ENCODE measurements around the gene CCDC188. TPM values are rescaled to one million over a fixed set of nuclear protein-coding genes. Genes with fewer than 3 reads are reported as not detected.

The CCDC188 gene
- total and polyA plus RNA-seq, 9 of the 15 experiments (the other 6 are each of a cell fraction or from before 2014, with no cell fraction given) = not detected

DNA sequence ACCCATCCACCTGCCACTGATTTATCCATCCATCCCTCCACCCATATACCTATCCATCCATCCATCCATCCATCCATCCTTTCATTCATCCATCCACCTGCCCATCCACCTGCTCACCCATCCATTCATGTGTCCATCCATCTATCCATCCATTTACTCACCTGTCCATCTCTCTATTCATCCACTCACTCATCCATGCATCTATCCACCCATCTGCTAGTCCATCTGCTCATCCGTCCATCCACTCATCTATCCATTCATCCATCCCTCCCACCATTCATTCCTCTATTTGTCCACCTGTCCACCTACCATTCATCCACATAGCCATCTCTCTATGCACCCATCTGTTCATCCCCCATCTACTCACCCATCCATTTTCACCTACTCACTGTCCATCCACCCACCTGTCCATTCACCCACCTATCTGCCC lies 48.6 kb upstream of the CCDC188 start (continued):
- TF ChIP-seq ARHGAP35 (IDR thresholded peaks at IDR 0.05; ENCODE audit: partially characterized antibody) = peak; percentile 51
- TF ChIP-seq, protein P1, sequence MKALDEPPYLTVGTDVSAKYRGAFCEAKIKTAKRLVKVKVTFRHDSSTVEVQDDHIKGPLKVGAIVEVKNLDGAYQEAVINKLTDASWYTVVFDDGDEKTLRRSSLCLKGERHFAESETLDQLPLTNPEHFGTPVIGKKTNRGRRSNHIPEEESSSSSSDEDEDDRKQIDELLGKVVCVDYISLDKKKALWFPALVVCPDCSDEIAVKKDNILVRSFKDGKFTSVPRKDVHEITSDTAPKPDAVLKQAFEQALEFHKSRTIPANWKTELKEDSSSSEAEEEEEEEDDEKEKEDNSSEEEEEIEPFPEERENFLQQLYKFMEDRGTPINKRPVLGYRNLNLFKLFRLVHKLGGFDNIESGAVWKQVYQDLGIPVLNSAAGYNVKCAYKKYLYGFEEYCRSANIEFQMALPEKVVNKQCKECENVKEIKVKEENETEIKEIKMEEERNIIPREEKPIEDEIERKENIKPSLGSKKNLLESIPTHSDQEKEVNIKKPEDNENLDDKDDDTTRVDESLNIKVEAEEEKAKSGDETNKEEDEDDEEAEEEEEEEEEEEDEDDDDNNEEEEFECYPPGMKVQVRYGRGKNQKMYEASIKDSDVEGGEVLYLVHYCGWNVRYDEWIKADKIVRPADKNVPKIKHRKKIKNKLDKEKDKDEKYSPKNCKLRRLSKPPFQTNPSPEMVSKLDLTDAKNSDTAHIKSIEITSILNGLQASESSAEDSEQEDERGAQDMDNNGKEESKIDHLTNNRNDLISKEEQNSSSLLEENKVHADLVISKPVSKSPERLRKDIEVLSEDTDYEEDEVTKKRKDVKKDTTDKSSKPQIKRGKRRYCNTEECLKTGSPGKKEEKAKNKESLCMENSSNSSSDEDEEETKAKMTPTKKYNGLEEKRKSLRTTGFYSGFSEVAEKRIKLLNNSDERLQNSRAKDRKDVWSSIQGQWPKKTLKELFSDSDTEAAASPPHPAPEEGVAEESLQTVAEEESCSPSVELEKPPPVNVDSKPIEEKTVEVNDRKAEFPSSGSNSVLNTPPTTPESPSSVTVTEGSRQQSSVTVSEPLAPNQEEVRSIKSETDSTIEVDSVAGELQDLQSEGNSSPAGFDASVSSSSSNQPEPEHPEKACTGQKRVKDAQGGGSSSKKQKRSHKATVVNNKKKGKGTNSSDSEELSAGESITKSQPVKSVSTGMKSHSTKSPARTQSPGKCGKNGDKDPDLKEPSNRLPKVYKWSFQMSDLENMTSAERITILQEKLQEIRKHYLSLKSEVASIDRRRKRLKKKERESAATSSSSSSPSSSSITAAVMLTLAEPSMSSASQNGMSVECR (CRISPR knock-in tag; IDR thresholded peaks at IDR 0.05) = no peak
- TF ChIP-seq THRAP3 (IDR thresholded peaks at IDR 0.05; ENCODE audit: borderline replicate concordance) = no peak
- TF ChIP-seq BRF2 (IDR thresholded peaks at IDR 0.05; ENCODE audit: borderline replicate concordance, insufficient read depth, insufficient read length) = no peak
- TF ChIP-seq SIN3B (IDR thresholded peaks at IDR 0.05; ENCODE audit: low read depth) = no peak
- TF ChIP-seq, protein P2, sequence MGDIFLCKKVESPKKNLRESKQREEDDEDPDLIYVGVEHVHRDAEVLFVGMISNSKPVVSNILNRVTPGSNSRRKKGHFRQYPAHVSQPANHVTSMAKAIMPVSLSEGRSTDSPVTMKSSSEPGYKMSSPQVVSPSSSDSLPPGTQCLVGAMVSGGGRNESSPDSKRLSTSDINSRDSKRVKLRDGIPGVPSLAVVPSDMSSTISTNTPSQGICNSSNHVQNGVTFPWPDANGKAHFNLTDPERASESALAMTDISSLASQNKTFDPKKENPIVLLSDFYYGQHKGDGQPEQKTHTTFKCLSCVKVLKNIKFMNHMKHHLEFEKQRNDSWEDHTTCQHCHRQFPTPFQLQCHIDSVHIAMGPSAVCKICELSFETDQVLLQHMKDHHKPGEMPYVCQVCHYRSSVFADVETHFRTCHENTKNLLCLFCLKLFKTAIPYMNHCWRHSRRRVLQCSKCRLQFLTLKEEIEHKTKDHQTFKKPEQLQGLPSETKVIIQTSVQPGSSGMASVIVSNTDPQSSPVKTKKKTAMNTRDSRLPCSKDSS (IDR thresholded peaks at IDR 0.05; ENCODE audit: low read depth, partially characterized antibody) = peak; percentile 12
- peak; percentile 82 for TF ChIP-seq EHMT2 (IDR thresholded peaks at IDR 0.05)
- no peak for TF ChIP-seq RBM17 (IDR thresholded peaks at IDR 0.05; ENCODE audit: borderline replicate concordance, low read depth, low read length)
- TF ChIP-seq CSDE1 (IDR thresholded peaks at IDR 0.05) = no peak
- TF ChIP-seq ZNF778 (CRISPR knock-in tag; IDR thresholded peaks at IDR 0.05) = no peak
- TF ChIP-seq NBN (IDR thresholded peaks at IDR 0.05; ENCODE audit: low read depth) = no peak
- no peak for TF ChIP-seq SNIP1 (IDR thresholded peaks at IDR 0.05; ENCODE audit: low read depth)
- peak; percentile 59; the same call in 1 of the 2 replicates for TF ChIP-seq PHB2 (IDR thresholded peaks at IDR 0.05; ENCODE audit: low read depth)
- no peak for TF ChIP-seq ZNF551 (CRISPR knock-in tag; IDR thresholded peaks at IDR 0.05)
- TF ChIP-seq CXXC5 (CRISPR knock-in tag; IDR thresholded peaks at IDR 0.05) = no peak
- TF ChIP-seq, protein P3, sequence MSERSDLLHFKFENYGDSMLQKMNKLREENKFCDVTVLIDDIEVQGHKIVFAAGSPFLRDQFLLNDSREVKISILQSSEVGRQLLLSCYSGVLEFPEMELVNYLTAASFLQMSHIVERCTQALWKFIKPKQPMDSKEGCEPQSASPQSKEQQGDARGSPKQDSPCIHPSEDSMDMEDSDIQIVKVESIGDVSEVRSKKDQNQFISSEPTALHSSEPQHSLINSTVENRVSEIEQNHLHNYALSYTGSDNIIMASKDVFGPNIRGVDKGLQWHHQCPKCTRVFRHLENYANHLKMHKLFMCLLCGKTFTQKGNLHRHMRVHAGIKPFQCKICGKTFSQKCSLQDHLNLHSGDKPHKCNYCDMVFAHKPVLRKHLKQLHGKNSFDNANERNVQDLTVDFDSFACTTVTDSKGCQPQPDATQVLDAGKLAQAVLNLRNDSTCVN (CRISPR knock-in tag; IDR thresholded peaks at IDR 0.05) = peak; percentile 93
- TF ChIP-seq, protein P4, sequence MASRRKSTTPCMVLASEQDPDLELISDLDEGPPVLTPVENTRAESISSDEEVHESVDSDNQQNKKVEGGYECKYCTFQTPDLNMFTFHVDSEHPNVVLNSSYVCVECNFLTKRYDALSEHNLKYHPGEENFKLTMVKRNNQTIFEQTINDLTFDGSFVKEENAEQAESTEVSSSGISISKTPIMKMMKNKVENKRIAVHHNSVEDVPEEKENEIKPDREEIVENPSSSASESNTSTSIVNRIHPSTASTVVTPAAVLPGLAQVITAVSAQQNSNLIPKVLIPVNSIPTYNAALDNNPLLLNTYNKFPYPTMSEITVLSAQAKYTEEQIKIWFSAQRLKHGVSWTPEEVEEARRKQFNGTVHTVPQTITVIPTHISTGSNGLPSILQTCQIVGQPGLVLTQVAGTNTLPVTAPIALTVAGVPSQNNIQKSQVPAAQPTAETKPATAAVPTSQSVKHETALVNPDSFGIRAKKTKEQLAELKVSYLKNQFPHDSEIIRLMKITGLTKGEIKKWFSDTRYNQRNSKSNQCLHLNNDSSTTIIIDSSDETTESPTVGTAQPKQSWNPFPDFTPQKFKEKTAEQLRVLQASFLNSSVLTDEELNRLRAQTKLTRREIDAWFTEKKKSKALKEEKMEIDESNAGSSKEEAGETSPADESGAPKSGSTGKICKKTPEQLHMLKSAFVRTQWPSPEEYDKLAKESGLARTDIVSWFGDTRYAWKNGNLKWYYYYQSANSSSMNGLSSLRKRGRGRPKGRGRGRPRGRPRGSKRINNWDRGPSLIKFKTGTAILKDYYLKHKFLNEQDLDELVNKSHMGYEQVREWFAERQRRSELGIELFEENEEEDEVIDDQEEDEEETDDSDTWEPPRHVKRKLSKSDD (conservative IDR thresholded peaks at IDR 0.05; ENCODE audit: low read length) = no peak
- TF ChIP-seq ZNF24 (IDR thresholded peaks at IDR 0.05) = no peak
